Femur (tissue), 1 donor: ENCODE measurements around the gene SCAF11.

Experiments
- DNase-seq: peaks from one replicate; pipeline ENCODE4 v3.0.0-alpha.2; 2017

The SCAF11 gene

DNA sequence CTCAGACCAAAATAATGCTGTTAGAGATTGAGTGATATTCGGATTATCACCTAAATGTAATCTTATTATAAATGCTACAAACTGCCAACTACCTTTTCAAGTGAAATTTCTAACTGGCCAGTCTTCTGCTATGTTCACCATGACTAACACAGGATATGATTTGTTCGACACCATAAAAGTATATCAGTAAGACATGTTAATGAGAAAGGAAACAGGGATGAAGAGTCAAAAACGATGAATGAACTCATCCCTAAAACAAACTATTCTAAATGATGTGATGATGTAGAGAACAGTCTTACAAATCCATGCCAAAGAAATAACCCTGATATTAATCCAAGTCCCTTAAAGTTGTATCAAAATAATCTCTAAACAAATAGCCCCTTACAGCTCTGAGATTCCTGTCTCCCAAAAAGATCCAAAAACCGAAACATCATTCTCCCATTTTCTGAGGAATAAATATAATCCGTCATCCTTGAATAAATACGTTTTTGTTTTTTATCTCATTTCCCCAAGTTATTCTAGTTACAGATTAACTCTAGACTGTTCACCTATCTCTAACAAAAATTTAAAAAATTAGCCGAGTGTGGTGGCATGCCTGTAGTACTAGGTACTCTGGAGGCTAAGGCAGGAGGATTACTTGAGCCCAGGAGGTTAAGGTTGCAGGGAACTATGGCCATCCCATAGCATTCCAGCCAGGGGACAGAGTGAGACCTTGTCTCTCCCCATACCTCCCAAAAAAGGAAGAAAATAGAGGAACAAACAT lies 9.1 kb downstream of the SCAF11 start:
- no peak for DNase-seq

DNA sequence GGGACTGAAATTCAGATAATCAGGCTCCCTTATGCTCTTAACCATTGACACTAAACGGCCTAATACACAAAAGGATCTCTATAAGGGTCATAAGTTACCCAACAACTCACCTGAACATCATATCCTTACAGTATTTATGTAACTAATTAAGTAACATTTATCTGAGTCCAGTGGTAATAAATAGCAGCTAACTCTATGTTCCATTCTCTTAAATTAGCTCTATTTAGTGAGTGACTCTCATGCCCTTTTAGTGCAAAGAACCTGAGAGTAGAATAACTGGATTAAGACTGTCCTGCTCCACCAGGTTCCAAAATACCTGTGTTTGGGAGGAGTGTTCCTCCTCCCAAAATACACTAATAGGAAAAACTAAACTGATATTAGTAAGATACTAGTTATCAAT lies 9.8 kb downstream of the SCAF11 start:
- DNase-seq = no peak

DNA sequence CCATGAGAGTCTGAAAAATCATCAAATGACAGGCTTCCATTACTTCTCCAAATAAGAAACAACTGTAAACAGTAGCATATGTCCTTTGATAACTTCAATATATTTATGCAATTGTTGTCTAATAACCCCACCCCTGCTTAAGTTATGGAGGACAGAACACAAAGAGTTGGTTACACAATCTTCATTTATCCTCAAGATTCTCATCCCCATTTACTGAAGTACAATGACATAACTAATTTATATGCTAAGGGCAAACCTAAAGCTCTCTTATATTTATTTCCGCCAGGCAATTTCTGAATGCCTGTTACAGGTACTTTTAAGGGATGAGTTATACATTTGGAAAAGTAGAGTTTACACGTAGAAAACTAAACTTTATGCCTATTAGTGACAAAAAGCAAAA lies 12.3 kb downstream of the SCAF11 start:
- DNase-seq = no peak

DNA sequence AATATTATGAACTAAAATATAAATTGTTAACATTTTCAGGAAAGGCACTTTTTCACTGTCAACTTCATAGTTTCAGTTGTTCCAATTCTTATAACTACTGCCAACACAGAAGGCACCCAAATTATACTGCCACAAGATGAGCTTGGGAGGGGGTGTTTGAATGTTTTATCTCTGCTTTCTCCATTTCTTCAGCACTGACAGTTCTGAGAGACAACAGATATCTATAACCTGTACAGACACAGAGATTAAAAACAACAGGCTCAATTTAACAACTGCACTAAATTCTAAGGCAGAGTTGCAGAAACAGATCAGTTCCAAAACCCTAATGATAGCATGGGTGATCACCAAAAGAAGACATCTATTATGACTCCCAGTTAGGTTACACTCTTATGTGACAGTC lies 12.8 kb downstream of the SCAF11 start:
- no peak for DNase-seq

DNA sequence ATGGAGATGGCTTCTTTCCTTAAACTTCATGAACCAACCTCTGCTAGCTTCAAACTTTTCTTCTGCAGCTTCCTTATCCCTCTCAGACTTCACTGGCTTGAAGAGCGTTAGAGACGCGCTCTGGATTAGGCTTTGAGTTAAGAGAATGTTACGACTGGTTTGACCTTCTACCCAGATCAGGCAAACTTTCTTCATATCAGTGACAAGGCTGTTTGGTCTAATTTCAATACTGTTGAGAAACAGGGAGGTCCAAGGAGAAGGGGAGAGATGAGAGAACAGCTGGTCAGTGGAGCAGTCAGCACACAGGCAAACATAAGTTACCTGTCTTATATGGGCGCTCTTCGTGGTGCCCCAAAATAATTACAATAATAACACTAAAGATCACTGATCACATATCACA lies 14.9 kb downstream of the SCAF11 start:
- no peak for DNase-seq

DNA sequence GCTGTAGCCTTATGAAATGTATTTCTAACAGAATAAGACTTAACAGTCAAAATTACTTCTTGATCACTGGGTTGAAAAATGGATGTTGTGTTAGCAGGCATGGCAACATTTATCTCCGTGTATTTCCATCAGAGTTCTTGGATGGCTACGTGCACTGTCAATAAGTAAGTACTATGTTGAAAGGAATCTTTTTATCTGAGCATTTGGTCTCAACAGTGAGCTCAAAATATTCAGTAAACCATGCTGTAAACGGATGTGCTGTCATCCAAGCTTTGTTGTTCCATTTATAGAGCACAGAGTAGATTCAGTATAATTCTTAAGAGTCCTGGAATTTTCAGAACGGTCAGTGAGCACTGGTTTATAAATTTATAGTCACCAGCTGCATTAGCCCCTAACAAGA lies 15.5 kb downstream of the SCAF11 start:
- DNase-seq = no peak

DNA sequence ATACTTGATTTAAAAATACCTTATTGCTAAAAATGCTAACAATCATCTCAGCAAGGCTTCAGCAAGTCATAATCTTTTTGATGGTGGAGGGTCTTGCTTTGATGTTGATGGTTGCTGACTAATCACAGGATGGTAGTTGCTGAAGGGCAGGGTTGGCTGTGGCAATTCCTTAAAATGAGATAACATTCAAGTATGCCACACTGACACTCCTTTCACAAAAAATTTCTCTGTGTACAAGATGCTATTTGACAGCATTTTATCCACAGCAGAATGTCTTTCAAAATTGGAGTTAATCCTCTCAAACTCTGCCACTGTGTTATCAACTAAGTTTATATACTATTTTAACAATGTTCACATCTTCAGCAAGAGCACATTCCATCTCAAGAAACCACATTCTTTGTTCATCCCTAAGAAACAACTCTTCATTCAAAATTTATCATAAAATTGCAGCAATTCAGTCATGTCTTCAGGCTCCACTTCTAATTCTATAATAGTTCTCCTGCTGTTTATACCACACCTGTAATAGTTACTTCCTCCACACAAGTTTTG lies 16.1 kb downstream of the SCAF11 start:
- no peak for DNase-seq

DNA sequence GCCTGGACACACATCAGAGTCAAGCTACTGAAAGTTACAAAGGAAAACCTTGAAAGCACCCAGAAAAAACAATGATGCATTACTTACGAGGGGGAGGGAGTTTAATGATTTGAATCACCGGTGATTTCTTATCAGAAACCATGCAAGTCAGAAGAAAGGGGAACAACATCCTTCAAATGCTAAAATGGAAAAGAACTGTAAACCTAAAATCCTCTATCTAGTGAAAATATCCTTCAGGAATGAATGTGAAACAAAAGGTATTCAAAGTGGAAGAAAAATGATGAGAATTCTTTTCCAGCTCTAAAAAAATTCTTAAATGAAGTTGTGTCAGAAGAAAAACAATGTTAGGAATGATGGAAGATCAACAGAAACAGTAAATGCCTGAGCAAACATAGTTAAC lies 16.8 kb downstream of the SCAF11 start:
- no peak for DNase-seq

DNA sequence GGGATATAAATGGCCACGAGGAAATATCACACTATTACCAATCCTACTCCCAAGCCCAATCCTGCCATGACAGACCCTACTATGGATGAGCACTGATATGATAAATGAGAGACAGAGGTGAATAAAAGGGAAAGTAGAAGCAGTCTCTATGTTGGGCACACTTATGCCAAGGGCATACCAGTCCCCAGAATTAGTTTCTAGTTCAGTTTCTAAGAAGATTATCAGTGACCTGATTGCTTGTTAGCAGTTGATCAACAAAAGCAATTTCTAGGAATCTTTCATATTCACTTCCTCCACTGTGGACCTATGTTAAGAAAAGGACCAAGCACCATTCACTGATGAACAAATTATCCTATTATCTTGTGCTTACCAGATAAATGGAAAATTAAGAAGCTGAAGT lies 20.0 kb downstream of the SCAF11 start:
- DNase-seq = no peak

DNA sequence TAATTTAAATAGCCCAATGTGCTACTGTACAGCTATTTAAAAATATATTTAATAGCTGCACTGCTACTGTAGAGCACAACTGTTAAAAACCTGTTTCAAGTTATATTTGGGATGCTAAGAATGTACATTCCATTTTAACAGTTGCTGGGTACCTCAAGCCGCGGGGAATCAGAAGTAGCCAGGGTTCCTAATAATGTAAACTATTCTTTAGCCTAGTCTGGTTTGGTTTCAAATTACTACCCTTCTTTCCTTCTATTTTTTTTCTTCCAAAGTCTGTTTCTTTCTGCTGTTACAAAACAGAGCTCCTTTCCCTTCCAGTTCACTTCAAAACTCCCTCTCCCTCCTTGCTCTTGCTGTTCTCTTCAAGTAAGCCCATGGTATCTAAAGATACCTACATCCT lies 21.3 kb downstream of the SCAF11 start:
- no peak for DNase-seq

DNA sequence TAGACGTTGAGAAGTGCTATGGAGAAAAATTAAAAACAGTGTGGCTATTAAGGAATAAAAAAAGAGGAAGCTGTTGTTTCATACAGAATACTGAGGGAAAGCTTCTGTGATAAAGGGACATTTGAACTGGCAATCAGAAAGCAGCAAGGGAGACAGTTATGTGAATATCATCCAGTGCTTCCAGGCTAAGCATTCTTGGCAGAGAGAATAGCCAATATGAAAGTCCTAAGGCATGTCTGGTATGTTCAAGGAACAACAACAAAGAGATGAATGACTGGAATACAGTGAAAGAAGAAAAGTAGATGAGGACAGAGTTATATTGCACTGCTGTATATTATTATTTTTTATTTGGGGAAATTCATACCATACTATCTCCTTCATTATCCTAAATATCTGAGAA lies 23.9 kb downstream of the SCAF11 start:
- DNase-seq = no peak

DNA sequence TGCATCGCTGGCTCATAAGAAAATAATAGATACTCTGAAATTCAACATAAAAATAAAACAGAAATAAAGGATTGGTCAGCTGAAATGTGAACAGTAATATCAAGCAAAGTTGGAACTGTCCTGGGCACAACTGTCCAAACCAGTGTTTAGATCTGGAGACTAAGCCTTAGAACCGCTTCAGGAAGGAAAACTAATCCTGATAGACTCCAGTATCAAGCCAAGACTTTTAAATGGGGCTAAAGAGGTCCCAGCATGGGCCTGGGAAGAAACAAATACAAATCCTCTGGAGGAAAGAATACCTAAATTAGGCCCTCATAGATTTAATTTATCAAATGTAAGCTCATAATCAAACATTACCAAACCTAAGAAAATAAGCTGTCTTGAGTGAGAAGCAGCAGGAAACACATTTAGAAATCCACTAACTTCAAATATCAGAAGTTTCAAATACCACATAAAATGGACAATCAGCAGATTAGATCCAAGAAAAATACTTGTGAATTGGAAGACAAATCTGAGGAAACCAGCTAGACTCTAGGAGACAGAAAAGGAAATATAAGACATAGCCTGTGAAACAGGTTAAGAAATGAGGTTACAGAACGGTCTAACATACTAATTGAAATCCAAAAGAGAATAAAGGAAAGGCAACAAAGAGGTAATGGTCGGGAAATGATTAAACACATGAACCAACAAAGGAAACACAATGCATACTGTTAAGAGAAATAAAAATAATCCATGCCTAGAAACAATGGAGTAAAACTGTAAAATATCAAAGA lies 27.6 kb downstream of the SCAF11 start:
- no peak for DNase-seq

DNA sequence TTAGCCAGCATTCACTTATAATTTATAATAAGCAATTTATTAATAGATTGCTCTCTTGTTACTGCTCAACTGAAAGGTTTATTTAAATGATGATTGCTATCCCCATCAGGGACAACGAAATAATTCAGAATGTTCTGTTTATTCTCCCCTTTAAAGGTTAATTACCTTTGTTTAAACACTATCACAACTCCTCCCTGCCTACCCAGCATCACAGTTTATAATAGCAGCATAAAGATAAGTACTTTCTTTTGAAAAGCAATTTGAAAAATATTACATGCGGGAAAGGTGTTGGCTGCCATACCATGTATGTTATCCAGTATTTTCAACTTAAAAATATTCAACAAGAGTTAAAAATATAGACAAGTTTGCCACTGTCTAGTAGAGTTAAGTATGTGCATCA lies 30.6 kb downstream of the SCAF11 start:
- no peak for DNase-seq

DNA sequence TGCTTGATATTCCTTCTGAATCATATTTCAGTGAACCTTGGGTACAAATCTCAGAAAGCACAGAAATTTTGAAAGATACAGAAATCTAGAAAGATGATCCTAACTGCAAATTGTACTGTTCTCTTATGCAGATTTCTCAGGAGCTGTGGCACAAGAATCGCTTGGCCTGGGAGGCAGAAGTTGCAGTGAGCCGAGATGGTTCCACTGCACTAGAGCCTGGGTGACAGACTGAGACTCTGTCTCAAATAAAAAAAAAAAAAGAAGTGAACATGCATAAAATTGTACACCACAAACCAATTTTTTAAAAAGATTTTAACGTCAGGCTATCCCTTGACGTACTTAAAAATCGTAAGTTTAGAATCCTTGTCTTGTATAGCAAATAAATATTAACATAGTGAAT lies 31.3 kb downstream of the SCAF11 start:
- no peak for DNase-seq

DNA sequence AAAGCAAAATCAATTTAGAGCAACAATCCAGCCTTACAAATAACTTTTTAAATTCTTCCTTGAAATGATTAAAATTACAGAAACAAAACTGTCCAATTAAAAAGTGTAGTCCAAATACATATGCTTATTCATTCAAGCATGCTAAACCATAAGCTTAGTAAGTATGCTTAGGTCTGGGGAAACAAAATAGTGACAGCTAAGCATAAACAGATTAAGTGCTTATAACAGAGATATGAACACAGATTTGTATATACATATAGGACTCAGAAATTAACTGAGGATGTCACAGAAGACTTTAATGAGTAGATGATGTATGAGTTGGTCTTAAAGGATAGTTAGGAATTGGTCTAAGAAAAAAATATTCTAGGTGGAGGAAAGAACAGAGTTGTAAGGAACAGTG lies 41.8 kb downstream of the SCAF11 start:
- no peak for DNase-seq

DNA sequence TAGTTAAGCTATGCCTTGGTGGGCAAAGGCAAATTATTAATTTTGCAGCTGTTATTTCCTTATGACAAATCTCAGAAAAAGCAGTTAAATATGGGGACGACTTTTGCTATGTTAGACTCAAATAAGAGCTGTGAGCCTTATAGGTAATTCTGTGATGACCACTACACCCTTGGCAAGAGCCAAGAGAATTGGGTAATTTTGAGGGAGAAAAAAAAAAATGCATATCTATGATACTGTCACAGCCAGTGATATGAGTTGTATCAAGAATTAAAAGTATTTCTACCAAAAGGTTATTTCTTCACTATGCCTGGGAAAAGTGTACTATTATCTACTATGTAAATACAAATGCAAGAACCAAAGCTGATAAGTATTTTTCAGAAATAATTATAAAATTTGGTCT lies 43.9 kb downstream of the SCAF11 start:
- no peak for DNase-seq

DNA sequence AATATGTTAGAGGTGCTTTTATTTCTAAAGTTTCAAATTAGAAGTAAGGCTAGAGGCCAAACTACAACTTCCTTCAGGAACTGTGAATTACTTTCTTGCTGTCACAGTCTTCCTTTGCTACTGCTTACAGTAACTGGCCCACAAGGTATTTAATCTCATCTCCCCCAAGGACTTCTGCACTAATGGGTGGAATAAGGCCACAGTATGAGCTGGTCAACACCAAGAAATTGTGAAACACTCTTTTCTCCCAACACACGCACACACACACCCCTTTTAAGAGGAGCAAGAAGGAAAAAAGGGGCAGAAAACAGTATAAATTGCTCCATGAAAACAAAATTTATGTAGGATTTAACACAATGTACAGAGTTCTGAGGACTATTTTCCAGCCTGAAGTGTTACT lies 45.6 kb downstream of the SCAF11 start:
- no peak for DNase-seq

DNA sequence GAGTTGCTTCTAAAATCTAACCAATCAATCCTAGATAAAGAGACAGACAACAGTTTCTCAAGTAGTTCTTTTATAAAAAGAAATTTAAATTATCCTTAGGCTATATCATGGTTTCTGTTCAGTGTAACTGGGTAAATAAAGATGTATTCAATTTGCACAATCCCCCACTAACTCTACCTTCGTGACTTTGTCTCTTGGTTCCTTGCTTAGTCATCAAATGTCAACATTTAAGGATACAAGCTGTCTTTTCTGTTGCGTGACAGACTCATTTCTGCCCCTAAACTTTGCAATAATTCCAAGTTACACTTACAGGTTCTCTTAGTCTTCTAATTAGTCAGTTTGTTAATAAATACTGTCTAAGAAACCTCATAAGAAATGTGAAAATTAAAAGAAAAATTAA lies 50.6 kb downstream of the SCAF11 start:
- DNase-seq = no peak

DNA sequence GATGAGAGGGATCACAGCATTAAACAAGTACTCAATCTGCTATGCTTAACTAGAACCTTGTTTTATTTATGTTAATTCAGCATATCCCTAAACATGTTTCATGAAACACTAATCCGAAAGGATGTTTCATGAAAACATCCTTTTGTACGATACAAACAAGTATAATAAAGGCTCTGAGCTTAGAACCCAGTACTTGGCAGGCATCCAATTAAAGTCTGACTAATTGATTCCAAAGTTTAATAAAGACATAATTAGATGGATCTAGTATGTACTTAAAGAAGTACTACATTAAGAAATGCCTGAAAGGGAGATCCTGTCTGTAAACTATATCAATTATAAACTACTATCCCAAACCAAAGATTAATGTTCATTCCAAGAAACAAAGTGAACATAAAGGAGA lies 51.8 kb downstream of the SCAF11 start:
- DNase-seq = no peak

DNA sequence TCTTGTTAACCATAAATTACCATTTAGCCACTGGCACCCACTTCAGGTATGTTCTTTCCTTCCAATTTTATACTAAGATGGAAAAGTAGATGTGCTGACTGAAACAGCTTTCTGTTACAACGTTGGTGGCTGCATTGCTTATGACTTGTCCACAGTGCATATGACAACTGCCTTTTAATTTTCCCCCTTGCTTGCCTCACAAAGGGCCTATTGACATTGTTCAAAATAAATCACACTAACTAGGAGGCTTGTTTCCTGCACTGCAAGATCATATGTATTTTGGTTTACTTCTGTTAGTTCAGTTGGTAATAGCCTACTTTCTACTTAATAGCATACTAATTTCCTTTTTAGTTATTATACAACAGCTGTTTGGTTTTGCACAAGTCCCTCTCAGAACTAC lies 55.4 kb downstream of the SCAF11 start:
- no peak for DNase-seq

DNA sequence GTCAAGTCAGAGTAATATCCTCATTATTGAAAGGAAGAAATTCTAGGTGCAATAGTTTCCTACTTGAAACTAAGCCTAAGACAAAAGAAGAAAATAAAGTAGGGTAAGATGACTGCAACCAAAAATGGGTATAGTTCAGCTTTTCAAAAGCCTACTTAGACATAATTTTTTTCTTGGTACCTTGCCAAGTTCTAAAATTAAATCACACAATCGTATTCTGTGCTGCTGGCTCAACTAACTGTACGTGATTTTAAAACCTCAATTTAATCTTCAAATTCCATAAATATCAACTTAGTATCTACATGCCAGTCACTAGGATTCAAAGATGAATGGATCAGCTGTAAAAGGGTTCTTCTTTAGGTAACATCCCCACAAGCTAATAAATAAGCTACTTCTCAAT lies 56.9 kb downstream of the SCAF11 start:
- DNase-seq = no peak

DNA sequence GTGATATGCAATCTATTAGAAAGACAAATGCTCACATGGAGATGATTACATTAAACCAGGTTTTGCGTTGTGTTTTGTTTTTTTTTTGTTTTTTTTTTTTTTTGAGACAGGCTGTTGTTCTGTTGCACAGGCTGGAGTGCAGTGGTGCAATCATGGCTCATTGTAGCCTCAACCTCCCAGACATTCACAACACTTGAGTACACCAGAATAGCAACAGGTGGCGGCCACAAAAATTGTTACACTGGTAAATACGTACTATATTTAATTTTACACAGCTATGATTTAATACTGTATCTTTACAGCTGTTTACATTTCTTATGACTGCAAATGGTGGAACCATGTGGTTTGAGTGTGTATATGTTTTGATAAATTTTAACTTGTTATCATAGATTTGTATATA lies 60.0 kb downstream of the SCAF11 start:
- DNase-seq = no peak

DNA sequence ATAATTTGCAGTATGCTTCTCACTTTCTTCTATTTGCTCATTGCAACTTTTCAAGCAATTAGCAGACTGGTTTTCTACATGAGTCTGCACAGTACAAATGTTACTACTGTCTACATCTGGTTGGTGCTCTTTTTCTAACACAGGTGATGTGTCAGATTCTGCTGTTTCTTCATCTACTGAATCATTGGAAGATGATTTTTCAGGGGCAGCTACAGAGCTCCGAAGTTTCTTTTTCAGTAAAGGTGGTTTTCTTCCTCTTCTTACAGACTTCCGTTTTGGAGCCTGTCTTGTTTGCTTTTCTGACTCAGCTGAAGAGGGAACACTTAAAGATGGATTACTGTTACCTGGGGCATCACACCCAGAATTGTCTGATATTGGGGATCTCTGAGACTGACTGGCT lies 62.1 kb downstream of the SCAF11 start:
- DNase-seq = no peak

DNA sequence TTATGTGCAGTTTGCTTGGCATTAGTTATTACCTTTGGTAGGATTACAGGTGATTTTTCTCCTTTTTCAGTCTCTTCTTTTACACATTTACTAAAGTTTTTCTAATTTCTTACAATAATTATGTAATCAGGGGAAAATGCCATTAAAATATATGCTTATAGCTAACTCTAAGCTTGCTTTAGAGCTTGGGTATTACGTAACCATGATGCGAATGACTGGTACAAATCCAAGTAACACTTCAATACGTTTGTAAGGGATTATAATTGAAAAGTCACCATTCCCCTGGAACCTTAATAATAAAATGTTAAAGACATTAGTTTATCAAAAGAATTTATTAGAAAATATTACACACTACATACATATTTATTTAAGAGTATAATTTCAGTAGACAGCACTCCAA lies 71.6 kb downstream of the SCAF11 start:
- no peak for DNase-seq

DNA sequence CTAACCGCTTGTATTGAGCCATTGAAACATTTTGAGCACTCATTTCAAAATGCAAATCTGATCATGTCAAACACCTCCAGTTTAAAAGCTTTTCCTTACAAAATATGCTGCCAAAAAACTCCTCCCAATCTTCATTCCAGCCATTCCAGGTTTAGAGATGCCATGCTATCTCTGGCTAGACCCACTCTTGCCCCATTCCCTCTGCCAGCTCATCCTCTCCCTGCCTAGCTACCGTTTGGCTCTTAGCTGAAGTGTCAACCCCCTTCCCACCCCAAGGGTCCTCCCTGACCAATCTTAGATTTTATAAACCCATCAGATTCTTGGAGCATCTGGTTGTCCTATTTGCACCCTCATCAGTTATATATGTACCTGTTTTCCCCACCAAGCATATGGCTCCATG lies 75.0 kb downstream of the SCAF11 start:
- no peak for DNase-seq
